WTC11 (cell line): ENCODE results near the gene STK26.

Source experiments
- CREB1 ChIP-seq: sonication (generic); formaldehyde crosslinking; IDR thresholded peaks from 2 replicates; pipeline ENCODE4 v1.8.0; 2023; ENCODE audit warnings: mild to moderate bottlenecking, missing genetic modification reagents
- FOXK1 ChIP-seq: sonication (generic); formaldehyde crosslinking; IDR thresholded peaks from 2 replicates; pipeline ENCODE4 v1.8.0; 2022; ENCODE audit warnings: mild to moderate bottlenecking, moderate library complexity, missing genetic modification reagents
- FOXP1 ChIP-seq: sonication (generic); formaldehyde crosslinking; IDR thresholded peaks from 2 replicates; pipeline ENCODE4 v1.8.0; 2022; ENCODE audit warnings: missing genetic modification reagents, mild to moderate bottlenecking, moderate library complexity, borderline replicate concordance
- MAX ChIP-seq: sonication (generic); formaldehyde crosslinking; IDR thresholded peaks from 2 replicates; pipeline ENCODE4 v1.8.0; 2022; ENCODE audit warnings: mild to moderate bottlenecking, missing genetic modification reagents
- NFYB ChIP-seq: sonication (generic); formaldehyde crosslinking; conservative IDR thresholded peaks from 2 replicates; pipeline ENCODE4 v1.8.0; 2022; ENCODE audit warnings: low read depth, missing genetic modification reagents
- ZNF281 ChIP-seq: sonication (generic); formaldehyde crosslinking; IDR thresholded peaks from 2 replicates; pipeline ENCODE4 v1.8.0; 2023; ENCODE audit warnings: mild to moderate bottlenecking, missing genetic modification reagents
- TF ChIP-seq, protein P1 (sequence below): fragments of 200-600 bp; IDR thresholded peaks from 2 replicates; pipeline ENCODE4 v1.8.0; 2022; ENCODE audit warnings: antibody characterized with exemption
- TF ChIP-seq, protein P2 (sequence below): sonication (generic); formaldehyde crosslinking; IDR thresholded peaks from 2 replicates; pipeline ENCODE4 v1.8.1; 2022; ENCODE audit warnings: low read depth, missing genetic modification reagents, borderline replicate concordance

- TF ChIP-seq, protein P1, sequence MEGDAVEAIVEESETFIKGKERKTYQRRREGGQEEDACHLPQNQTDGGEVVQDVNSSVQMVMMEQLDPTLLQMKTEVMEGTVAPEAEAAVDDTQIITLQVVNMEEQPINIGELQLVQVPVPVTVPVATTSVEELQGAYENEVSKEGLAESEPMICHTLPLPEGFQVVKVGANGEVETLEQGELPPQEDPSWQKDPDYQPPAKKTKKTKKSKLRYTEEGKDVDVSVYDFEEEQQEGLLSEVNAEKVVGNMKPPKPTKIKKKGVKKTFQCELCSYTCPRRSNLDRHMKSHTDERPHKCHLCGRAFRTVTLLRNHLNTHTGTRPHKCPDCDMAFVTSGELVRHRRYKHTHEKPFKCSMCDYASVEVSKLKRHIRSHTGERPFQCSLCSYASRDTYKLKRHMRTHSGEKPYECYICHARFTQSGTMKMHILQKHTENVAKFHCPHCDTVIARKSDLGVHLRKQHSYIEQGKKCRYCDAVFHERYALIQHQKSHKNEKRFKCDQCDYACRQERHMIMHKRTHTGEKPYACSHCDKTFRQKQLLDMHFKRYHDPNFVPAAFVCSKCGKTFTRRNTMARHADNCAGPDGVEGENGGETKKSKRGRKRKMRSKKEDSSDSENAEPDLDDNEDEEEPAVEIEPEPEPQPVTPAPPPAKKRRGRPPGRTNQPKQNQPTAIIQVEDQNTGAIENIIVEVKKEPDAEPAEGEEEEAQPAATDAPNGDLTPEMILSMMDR = no peak
- TF ChIP-seq MAX (no peak), FOXP1 (CRISPR knock-in tag) (no peak), CREB1 (CRISPR knock-in tag) (no peak), FOXK1 (CRISPR knock-in tag) (no peak), ZNF281 (no peak), NFYB (CRISPR knock-in tag) (no peak)
- TF ChIP-seq, protein P2, sequence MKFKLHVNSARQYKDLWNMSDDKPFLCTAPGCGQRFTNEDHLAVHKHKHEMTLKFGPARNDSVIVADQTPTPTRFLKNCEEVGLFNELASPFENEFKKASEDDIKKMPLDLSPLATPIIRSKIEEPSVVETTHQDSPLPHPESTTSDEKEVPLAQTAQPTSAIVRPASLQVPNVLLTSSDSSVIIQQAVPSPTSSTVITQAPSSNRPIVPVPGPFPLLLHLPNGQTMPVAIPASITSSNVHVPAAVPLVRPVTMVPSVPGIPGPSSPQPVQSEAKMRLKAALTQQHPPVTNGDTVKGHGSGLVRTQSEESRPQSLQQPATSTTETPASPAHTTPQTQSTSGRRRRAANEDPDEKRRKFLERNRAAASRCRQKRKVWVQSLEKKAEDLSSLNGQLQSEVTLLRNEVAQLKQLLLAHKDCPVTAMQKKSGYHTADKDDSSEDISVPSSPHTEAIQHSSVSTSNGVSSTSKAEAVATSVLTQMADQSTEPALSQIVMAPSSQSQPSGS = no peak
Observed at GRCh38 chrX:132090403-132091159, 67.5 kb downstream of the STK26 start.
